Measurements from ENCODE around the gene SPIN3.

- TF ChIP-seq CTCF (IDR thresholded peaks at IDR 0.05) = no peak
- no peak for TF ChIP-seq EP300 (IDR thresholded peaks at IDR 0.05)
Observed at GRCh38 chrX:56969559-56969958, 25.8 kb downstream of the SPIN3 start.
